ENCODE measurements around the gene TRIM34. TPM values are rescaled to one million over a fixed set of nuclear protein-coding genes. Genes with fewer than 3 reads are reported as not detected.
"Not testable (repeated sequence)": the region's sequence is repeated elsewhere in the genome, so short reads cannot be mapped to it uniquely, and the experiment has no call there.

Gene TRIM34
- total RNA-seq, 1 experiment from 2014 or later, result 9.9 TPM

DNA sequence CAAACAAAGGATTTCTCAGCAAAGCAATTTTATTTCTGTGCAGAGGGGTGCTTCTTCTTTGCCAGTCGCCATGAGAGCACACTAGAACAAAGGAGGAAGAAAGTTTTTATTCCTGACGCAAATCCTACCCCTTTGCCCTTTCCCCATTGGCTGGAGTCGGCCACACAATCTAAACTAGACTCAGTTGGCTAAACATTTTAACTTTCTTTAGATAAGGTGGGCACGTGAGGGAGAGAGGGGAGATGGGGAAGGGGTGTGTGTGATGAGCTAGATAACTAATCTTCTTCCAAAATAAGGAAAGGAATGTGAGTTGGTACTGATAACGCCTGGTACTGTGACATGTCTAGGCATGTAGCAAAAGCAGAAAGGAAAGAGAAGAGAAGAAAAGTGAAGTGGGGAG lies 65.4 kb downstream of the TRIM34 start:
- Mint-ChIP-seq H3K4me3 (ENCODE audit: low read depth, unreplicated experiment) (peak overlapping the region; percentile 40), H3K4me1 (ENCODE audit: low read depth, unreplicated experiment) (peaks cover 9% of the 10 kb centered on the region), H3K27me3 (ENCODE audit: unreplicated experiment) (peaks cover 2% of the 10 kb centered on the region), H3K27ac (ENCODE audit: unreplicated experiment) (no peak overlapping the region), H3K36me3 (ENCODE audit: insufficient read depth, unreplicated experiment) (peaks cover 1% of the 10 kb centered on the region), H3K9me3 (ENCODE audit: low read depth, unreplicated experiment) (no peaks in the 10 kb centered on the region)
- no peak for DNase-seq
- no peak for TF ChIP-seq CTCF (IDR thresholded peaks at IDR 0.05; ENCODE audit: unreplicated experiment)
- no TSS peak for BruUV-seq (replicated peaks)
- intact Hi-C loops (cut with micrococcal nuclease; ENCODE audit: unreplicated experiment), result no loop called here
- CTCF ChIA-PET, result interaction anchor here (0.6 kb wide), 1 partner anchor 19 kb away, joined by 3 read pairs; no protein-coding TSS in a partner anchor

GRCh38 chr11:5690736-5691135 lies 65.9 kb downstream of the TRIM34 start:
- no peak for TF ChIP-seq CTCF (IDR thresholded peaks at IDR 0.05; ENCODE audit: unreplicated experiment)
- CTCF ChIA-PET, result interaction anchor here (0.6 kb wide), 1 partner anchor 20 kb away, joined by 3 read pairs; no protein-coding TSS in a partner anchor
- intact Hi-C loops (cut with micrococcal nuclease; ENCODE audit: unreplicated experiment), result no loop called here

GRCh38 chr11:5691238-5691963 lies 66.6 kb downstream of the TRIM34 start:
- H3K4me3 Mint-ChIP-seq (ENCODE audit: low read depth, unreplicated experiment); BruUV-seq (replicated peaks); H3K9me3 Mint-ChIP-seq (ENCODE audit: low read depth, unreplicated experiment); H3K4me1 Mint-ChIP-seq (ENCODE audit: low read depth, unreplicated experiment); H3K36me3 Mint-ChIP-seq (ENCODE audit: insufficient read depth, unreplicated experiment); CTCF ChIA-PET; DNase-seq; intact Hi-C loops (cut with micrococcal nuclease; ENCODE audit: unreplicated experiment); H3K27ac Mint-ChIP-seq (ENCODE audit: unreplicated experiment): not testable (repeated sequence)
- H3K27me3 Mint-ChIP-seq (ENCODE audit: unreplicated experiment), result peaks cover 14% of the 10 kb centered on the region

More at GRCh38 chr11:5690736-5691135, 65.9 kb downstream of the TRIM34 start:
- no TSS peak for BruUV-seq (replicated peaks)
- no peak for DNase-seq
- no peaks in the 10 kb centered on the region for H3K36me3 Mint-ChIP-seq (ENCODE audit: insufficient read depth, unreplicated experiment)
- H3K4me1 Mint-ChIP-seq (ENCODE audit: low read depth, unreplicated experiment), result peaks cover 9% of the 10 kb centered on the region
- H3K9me3 Mint-ChIP-seq (ENCODE audit: low read depth, unreplicated experiment), result no peaks in the 10 kb centered on the region
- no peak overlapping the region for H3K4me3 Mint-ChIP-seq (ENCODE audit: low read depth, unreplicated experiment)
- H3K27me3 Mint-ChIP-seq (ENCODE audit: unreplicated experiment), result peaks cover 8% of the 10 kb centered on the region
- no peak overlapping the region for H3K27ac Mint-ChIP-seq (ENCODE audit: unreplicated experiment)

- H3K36me3 Mint-ChIP-seq (ENCODE audit: insufficient read depth, unreplicated experiment), result no peaks in the 10 kb centered on the region
- no peak for DNase-seq
- no peak overlapping the region for H3K4me3 Mint-ChIP-seq (ENCODE audit: low read depth, unreplicated experiment)
- CTCF ChIA-PET, result no interaction called here
- no peak overlapping the region for H3K27ac Mint-ChIP-seq (ENCODE audit: unreplicated experiment)
- intact Hi-C loops (cut with micrococcal nuclease; ENCODE audit: unreplicated experiment), result no loop called here
- no peaks in the 10 kb centered on the region for H3K9me3 Mint-ChIP-seq (ENCODE audit: low read depth, unreplicated experiment)
- peaks cover 20% of the 10 kb centered on the region for H3K27me3 Mint-ChIP-seq (ENCODE audit: unreplicated experiment)
- TF ChIP-seq CTCF (IDR thresholded peaks at IDR 0.05; ENCODE audit: unreplicated experiment), result no peak
- H3K4me1 Mint-ChIP-seq (ENCODE audit: low read depth, unreplicated experiment), result peaks cover 9% of the 10 kb centered on the region
- no TSS peak for BruUV-seq (replicated peaks)
These were observed 67.2 kb downstream of the TRIM34 start for GRCh38 chr11:5691964-5692361.

Other genes starting within 250 kb of the TRIM34 start
- not detected in 2 replicates for gene OR51M1, start 241.2 kb upstream of the TRIM34 start, total RNA-seq (2022)
- gene OR51Q1, start 202.9 kb upstream of the TRIM34 start, total RNA-seq (2022), result not detected in 2 replicates
- gene OR51I1, start 183.5 kb upstream of the TRIM34 start, total RNA-seq (2022), result not detected in 2 replicates
- gene OR51I2, start 175.7 kb upstream of the TRIM34 start, total RNA-seq (2022), result not detected in 2 replicates
- gene OR52D1, start 136.3 kb upstream of the TRIM34 start, total RNA-seq (2022), result not detected in 2 replicates
- not detected in 2 replicates for gene UBQLN3, start 115.0 kb upstream of the TRIM34 start, total RNA-seq (2022)
- gene UBQLNL, start 108.3 kb upstream of the TRIM34 start, total RNA-seq (2022), result 0.14 and 0.51 TPM in 2 replicates
- not detected in 2 replicates for gene OR52H1, start 76.5 kb upstream of the TRIM34 start, total RNA-seq (2022)
- gene OR52B6, start 44.1 kb upstream of the TRIM34 start, total RNA-seq (2022), result not detected in 2 replicates
- 0.80 and 2.8 TPM in 2 replicates for gene TRIM6, start 28.4 kb upstream of the TRIM34 start, total RNA-seq (2022)
- 36.8 and 44.1 TPM in 2 replicates for gene TRIM5, start 60.1 kb downstream of the TRIM34 start, total RNA-seq (2022)
- 11.5 and 37.8 TPM in 2 replicates for gene TRIM22, start 64.8 kb downstream of the TRIM34 start, total RNA-seq (2022)
- not detected in 2 replicates for gene OR56B1, start 111.4 kb downstream of the TRIM34 start, total RNA-seq (2022)
- gene OR52N4, start 129.2 kb downstream of the TRIM34 start, total RNA-seq (2022), result not detected in 2 replicates
- not detected in 2 replicates for gene OR52N5, start 158.4 kb downstream of the TRIM34 start, total RNA-seq (2022)
- gene OR52N1, start 166.3 kb downstream of the TRIM34 start, total RNA-seq (2022), result not detected in 2 replicates
- gene OR52N2, start 183.9 kb downstream of the TRIM34 start, total RNA-seq (2022), result not detected in 2 replicates
- not detected in 2 replicates for gene OR52E6, start 216.9 kb downstream of the TRIM34 start, total RNA-seq (2022)
- not detected in 2 replicates for gene OR52E8, start 232.7 kb downstream of the TRIM34 start, total RNA-seq (2022)